ENCODE data around the gene SEM1.

GRCh38 chr7:96663457-96663856 is 46.2 kb downstream of the SEM1 start:
- TF ChIP-seq POLR2A (IDR thresholded peaks at IDR 0.05; ENCODE audit: extremely low read depth, insufficient read length) = no peak
- TF ChIP-seq, protein P1, sequence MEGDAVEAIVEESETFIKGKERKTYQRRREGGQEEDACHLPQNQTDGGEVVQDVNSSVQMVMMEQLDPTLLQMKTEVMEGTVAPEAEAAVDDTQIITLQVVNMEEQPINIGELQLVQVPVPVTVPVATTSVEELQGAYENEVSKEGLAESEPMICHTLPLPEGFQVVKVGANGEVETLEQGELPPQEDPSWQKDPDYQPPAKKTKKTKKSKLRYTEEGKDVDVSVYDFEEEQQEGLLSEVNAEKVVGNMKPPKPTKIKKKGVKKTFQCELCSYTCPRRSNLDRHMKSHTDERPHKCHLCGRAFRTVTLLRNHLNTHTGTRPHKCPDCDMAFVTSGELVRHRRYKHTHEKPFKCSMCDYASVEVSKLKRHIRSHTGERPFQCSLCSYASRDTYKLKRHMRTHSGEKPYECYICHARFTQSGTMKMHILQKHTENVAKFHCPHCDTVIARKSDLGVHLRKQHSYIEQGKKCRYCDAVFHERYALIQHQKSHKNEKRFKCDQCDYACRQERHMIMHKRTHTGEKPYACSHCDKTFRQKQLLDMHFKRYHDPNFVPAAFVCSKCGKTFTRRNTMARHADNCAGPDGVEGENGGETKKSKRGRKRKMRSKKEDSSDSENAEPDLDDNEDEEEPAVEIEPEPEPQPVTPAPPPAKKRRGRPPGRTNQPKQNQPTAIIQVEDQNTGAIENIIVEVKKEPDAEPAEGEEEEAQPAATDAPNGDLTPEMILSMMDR (IDR thresholded peaks at IDR 0.05; ENCODE audit: low read depth, low read length) = no peak
- TF ChIP-seq MAX (IDR thresholded peaks at IDR 0.05; ENCODE audit: low read depth, low read length) = no peak
- no peak for TF ChIP-seq MYC (IDR thresholded peaks at IDR 0.05; ENCODE audit: low read depth, low read length)
